Vagina (tissue), 2 donors: ENCODE results near the gene COPS9. TPM values are rescaled to one million over a fixed set of nuclear protein-coding genes. Genes with fewer than 3 reads are reported as not detected.

ENCODE experiments used
- DNase-seq, 2 donors: peaks; one replicate each; pipeline ENCODE4 v3.0.0-alpha.2; 2017; ENCODE audit errors: extremely low spot score in 2 of 2
- H3K27ac ChIP-seq: fragments of 200-600 bp; sonication (generic); one replicate; pipeline ENCODE4 v1.5.1; 2019
- H3K27me3 ChIP-seq: fragments of 200-600 bp; sonication (generic); one replicate; pipeline ENCODE4 v1.5.1; 2019
- H3K36me3 ChIP-seq, 2 donors: fragments of 200-600 bp; sonication (generic); one replicate each; pipeline ENCODE4 v1.5.1; 2017 to 2019
- H3K4me1 ChIP-seq: fragments of 200-600 bp; sonication (generic); one replicate; pipeline ENCODE4 v1.5.1; 2019
- H3K4me3 ChIP-seq, 2 donors: fragments of 200-600 bp; sonication (generic); 1 replicate in 1 of 2; 2 replicates in 1 of 2; pipeline ENCODE4 v1.5.1; 2016 to 2019
- H3K9me3 ChIP-seq: fragments of 200-600 bp; sonication (generic); one replicate; pipeline ENCODE4 v1.5.1; 2019
- CTCF ChIP-seq, 3 experiments: fragments of 450-650 bp in 2 of 3; fragments of 200-600 bp in 1 of 3; sonication (generic) in 1 of 3; IDR thresholded peaks; one replicate each; pipeline ENCODE4 v1.5.1; 2017 to 2019; ENCODE audit warnings: antibody characterized with exemption in 3 of 3, mild to moderate bottlenecking in 2 of 3, moderate library complexity in 2 of 3
- POLR2A ChIP-seq, 2 donors: fragments of 450-650 bp; IDR thresholded peaks; one replicate each; pipeline ENCODE4 v1.6.1; 2017; ENCODE audit warnings: antibody characterized with exemption in 2 of 2, mild to moderate bottlenecking in 2 of 2, moderate library complexity in 2 of 2
- POLR2AphosphoS5 ChIP-seq, 2 donors: sonication (generic); formaldehyde crosslinking; IDR thresholded peaks; one replicate each; pipeline ENCODE4 v1.9.0; 2017; ENCODE audit warnings: antibody characterized with exemption in 2 of 2, mild to moderate bottlenecking in 2 of 2, low read depth in 1 of 2; ENCODE audit not compliant: insufficient read depth in 1 of 2
- intact Hi-C: fragments of 100-400 bp; cut with DNase I; formaldehyde crosslinking; loops from one replicate; pipeline ENCODE4 v1.15.1; 2023
- total RNA-seq: library from RNA; depleted of rRNA; stranded (reverse); fragments of >200 nt; gene quantifications from one replicate; pipeline ENCODE4 v1.2.3, GENCODE V29; 2016

COPS9 gene
- total RNA-seq, 1 donor from 2014 or later: 170 TPM

GRCh38 chr2:240129731-240130392 lies 6.2 kb downstream of the COPS9 start:
- intact Hi-C loops: no loop called here
- TF ChIP-seq CTCF (IDR thresholded peaks at IDR 0.05) (no peak), POLR2AphosphoS5 (IDR thresholded peaks at IDR 0.05; ENCODE audit: insufficient read depth in 1 of 2, low read depth in 1 of 2) (no peak), POLR2A (IDR thresholded peaks at IDR 0.05) (no peak)
- Histone ChIP-seq H3K27ac (no peak overlapping the region), H3K9me3 (no peaks in the 10 kb centered on the region), H3K4me3 (no peak overlapping the region), H3K36me3 (peaks cover 0 to 51% of the 10 kb centered on the region in 2 donors), H3K27me3 (no peaks in the 10 kb centered on the region), H3K4me1 (peaks cover 7% of the 10 kb centered on the region)
- DNase-seq: no peak

- no peak for DNase-seq
- Histone ChIP-seq H3K4me3 (no peak overlapping the region), H3K36me3 (peaks cover 0 to 51% of the 10 kb centered on the region in 2 donors), H3K4me1 (peaks cover 2% of the 10 kb centered on the region), H3K27ac (no peak overlapping the region), H3K27me3 (no peaks in the 10 kb centered on the region), H3K9me3 (no peaks in the 10 kb centered on the region)
- intact Hi-C loops: no loop called here
- no peak for TF ChIP-seq POLR2AphosphoS5 (IDR thresholded peaks at IDR 0.05; ENCODE audit: insufficient read depth in 1 of 2, low read depth in 1 of 2)
Observed at GRCh38 chr2:240129311-240129710, 6.8 kb downstream of the COPS9 start.

- H3K27ac ChIP-seq: no peak overlapping the region
- peaks cover 0 to 51% of the 10 kb centered on the region in 2 donors for H3K36me3 ChIP-seq
- no peak overlapping the region for H3K4me3 ChIP-seq
- H3K9me3 ChIP-seq: no peaks in the 10 kb centered on the region
- TF ChIP-seq POLR2AphosphoS5 (IDR thresholded peaks at IDR 0.05; ENCODE audit: insufficient read depth in 1 of 2, low read depth in 1 of 2) (no peak), POLR2A (IDR thresholded peaks at IDR 0.05) (no peak), CTCF (IDR thresholded peaks at IDR 0.05) (no peak)
- H3K4me1 ChIP-seq: no peaks in the 10 kb centered on the region
- no peaks in the 10 kb centered on the region for H3K27me3 ChIP-seq
- intact Hi-C loops: no loop called here
- DNase-seq: no peak
Observed at GRCh38 chr2:240128608-240129145, 7.4 kb downstream of the COPS9 start.

GRCh38 chr2:240127911-240128607 lies 8.0 kb downstream of the COPS9 start:
- intact Hi-C loops: no loop called here
- Histone ChIP-seq H3K27ac (no peak overlapping the region), H3K9me3 (no peaks in the 10 kb centered on the region), H3K36me3 (peaks cover 0 to 46% of the 10 kb centered on the region in 2 donors), H3K4me1 (no peaks in the 10 kb centered on the region), H3K4me3 (no peak overlapping the region), H3K27me3 (no peaks in the 10 kb centered on the region)
- DNase-seq: no peak
- no peak for TF ChIP-seq CTCF (IDR thresholded peaks at IDR 0.05)

GRCh38 chr2:240127191-240127750 lies 8.8 kb downstream of the COPS9 start:
- no peak for TF ChIP-seq CTCF (IDR thresholded peaks at IDR 0.05)
- no peak for TF ChIP-seq POLR2AphosphoS5 (IDR thresholded peaks at IDR 0.05; ENCODE audit: insufficient read depth in 1 of 2, low read depth in 1 of 2)
- TF ChIP-seq POLR2A (IDR thresholded peaks at IDR 0.05): no peak
- Histone ChIP-seq H3K27ac (no peak overlapping the region), H3K9me3 (no peaks in the 10 kb centered on the region), H3K4me1 (no peaks in the 10 kb centered on the region), H3K4me3 (no peak overlapping the region), H3K27me3 (no peaks in the 10 kb centered on the region), H3K36me3 (peaks cover 0 to 38% of the 10 kb centered on the region in 2 donors)
- DNase-seq: no peak
- intact Hi-C loops: no loop called here
